KOPT-K1 (cell line): ENCODE data around the gene S100B.
"Not testable (repeated sequence)": the region's sequence is repeated elsewhere in the genome, so short reads cannot be mapped to it uniquely, and the experiment has no call there.

Experiments
- H3K27ac ChIP-seq: fragments of 200-600 bp; sonication (generic); 2 replicates; pipeline ENCODE4 v1.5.1; 2016; ENCODE audit warnings: antibody characterized with exemption, mild to moderate bottlenecking, low read depth, low read length; ENCODE audit not compliant: poor library complexity, severe bottlenecking
- H3K36me3 ChIP-seq: fragments of 200-600 bp; sonication (generic); 2 replicates; pipeline ENCODE4 v1.5.1; 2017; ENCODE audit warnings: antibody characterized with exemption, mild to moderate bottlenecking, low read length, moderate library complexity; ENCODE audit not compliant: insufficient read depth
- H3K9me3 ChIP-seq: fragments of 200-600 bp; sonication (generic); 2 replicates; pipeline ENCODE4 v1.5.1; 2017; ENCODE audit warnings: antibody characterized with exemption, low read length, mild to moderate bottlenecking; ENCODE audit not compliant: insufficient read depth, poor library complexity, severe bottlenecking

The S100B gene

DNA sequence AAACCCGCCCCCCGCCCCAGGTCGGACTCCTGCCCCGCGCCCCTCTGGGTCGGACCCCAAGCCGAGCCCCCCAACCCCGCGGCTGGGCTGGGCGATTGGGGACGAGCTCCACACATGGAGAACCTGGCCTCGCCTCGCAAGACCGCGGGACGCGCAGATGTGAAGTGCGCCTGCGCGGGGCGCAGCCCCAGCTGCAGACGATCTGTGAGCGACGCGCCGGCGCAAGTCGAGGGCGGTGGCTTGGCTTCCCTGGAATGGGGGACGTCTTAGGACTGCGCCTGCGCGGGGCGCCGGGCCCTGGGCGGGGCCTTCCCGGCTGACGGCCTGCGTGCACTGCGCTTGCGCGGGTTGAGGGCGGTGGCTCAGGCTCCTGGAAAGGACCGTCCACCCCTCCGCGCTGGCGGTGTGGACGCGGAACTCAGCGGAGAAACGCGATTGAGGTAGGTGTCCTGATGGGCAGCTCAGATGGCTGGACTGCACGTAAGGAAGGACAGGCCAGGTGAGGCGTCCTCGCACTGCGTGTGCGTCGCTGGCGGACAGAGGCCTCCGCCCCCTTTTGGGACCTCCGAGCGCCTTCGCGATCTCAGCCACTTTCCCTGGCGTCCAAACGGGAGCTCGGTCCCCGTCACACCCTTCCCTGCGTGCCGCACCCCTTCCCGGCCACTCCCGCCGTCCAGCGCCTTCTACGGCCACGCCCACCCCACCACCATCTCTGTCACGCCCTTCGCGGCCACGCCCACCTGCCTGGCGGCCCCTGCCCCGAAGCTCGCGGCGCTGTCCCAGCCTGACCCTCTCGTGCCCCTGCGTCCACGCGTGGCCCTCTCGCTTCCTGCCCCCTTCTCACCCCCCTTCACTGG is 30.7 kb upstream of the S100B start, which contains the start of gene PRMT2:
PRMT2 (plus strand) TSS at position 351 of the 857 bp plus-strand sequence. CDS start 1,278 bp downstream, outside the sequence.
- Histone ChIP-seq H3K27ac (peak within 1 kb of the TSS; percentile 87), H3K9me3 (no peaks in the 10 kb centered on the region), H3K36me3 (peaks cover 17% of the 10 kb centered on the region)

DNA sequence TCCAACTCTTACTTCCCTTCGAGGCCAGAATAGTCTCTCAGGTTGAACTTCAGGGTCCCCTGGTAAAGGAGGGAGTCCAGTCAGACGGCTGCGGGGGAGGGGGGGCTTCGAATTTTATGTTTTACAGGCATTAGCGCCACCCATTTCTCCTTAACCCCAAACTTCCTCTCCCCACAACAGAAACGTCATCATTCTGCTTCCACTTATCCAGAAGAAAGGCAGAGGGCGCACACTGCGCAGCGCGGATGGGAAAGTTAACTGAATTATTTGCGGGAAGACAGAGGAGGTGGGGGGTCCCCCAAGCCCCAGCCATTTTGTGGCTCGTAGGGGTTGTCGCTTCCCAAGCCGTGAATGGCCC is 30.1 kb upstream of the S100B start:
- H3K9me3 ChIP-seq: no peaks in the 10 kb centered on the region
- H3K36me3 ChIP-seq: peaks cover 17% of the 10 kb centered on the region

GRCh38 chr21:46634427-46634826 is 29.5 kb upstream of the S100B start:
- peaks cover 17% of the 10 kb centered on the region for H3K36me3 ChIP-seq
- H3K9me3 ChIP-seq: no peaks in the 10 kb centered on the region
- H3K27ac ChIP-seq: peak overlapping the region; percentile 87

More for the DNA sequence above, 30.1 kb upstream of the S100B start:
- H3K27ac ChIP-seq: peak overlapping the region; percentile 87

DNA sequence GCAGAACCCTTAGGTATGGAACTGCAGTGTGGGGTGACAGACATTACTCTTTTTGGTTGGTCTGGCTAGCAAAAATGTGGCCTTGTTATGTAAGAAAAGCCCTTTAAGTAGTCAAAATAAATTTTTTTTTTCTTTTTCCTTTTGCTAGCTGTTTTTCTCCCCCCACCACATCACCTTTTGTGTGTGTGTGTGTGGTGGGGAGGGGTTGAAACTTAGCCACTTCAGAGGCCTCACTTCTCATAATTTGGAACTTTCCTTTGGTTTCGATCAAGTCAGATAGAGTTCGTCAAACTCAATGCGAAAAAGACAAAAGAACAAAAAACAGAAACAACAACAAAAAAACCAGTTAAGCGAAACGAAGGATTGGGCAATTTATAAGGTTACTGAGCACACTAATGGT is 28.7 kb upstream of the S100B start:
- peaks cover 17% of the 10 kb centered on the region for H3K36me3 ChIP-seq
- no peaks in the 10 kb centered on the region for H3K9me3 ChIP-seq
- H3K27ac ChIP-seq: peak overlapping the region; percentile 16

DNA sequence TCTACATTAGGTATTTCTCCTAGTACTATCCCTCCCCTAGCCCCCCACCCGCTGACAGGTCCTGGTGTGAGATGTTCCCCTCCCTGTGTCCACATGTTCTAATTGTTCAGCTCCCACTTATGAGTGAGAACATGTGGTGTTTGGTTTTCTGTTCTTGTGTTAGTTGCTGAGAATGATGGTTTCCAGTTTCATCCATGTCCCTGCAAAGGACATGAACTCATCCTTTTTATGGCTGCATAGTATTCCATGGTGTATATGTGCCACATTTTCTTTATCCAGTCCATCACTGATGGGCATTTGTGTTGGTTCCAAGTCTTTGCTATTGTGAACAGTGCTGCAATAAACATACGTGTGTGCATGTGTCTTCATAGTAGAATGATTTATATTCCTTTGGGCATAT is 26.0 kb upstream of the S100B start:
- H3K36me3 ChIP-seq, H3K27ac ChIP-seq, H3K9me3 ChIP-seq: not testable (repeated sequence)

- Histone ChIP-seq H3K36me3 (no peaks in the 10 kb centered on the region), H3K27ac (no peak overlapping the region), H3K9me3 (peaks cover 15% of the 10 kb centered on the region)
Measured at GRCh38 chr21:46628868-46629267, 24.0 kb upstream of the S100B start.

DNA sequence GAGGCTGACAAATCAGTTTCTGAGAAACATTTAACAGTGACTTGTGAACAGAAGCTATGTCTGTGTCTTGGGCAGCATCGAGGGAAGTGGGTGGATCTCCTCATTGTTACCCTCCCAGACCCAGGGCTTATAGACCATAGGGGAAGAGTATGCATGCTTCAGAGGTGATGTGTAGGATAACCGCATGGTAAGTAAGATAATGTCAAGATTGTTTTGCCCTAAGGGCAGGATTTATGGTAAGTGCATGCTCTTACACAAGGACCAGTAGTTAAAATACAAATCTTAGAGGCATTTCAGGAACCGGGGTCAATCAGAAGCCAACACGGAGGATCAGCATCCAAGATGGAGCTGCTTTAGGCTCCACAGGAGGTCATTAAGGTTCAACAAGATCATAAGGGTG is 22.8 kb upstream of the S100B start:
- H3K9me3 ChIP-seq: peaks cover 15% of the 10 kb centered on the region
- no peaks in the 10 kb centered on the region for H3K36me3 ChIP-seq
- H3K27ac ChIP-seq: no peak overlapping the region

GRCh38 chr21:46626975-46627501 is 22.2 kb upstream of the S100B start:
- H3K36me3 ChIP-seq: no peaks in the 10 kb centered on the region
- peaks cover 15% of the 10 kb centered on the region for H3K9me3 ChIP-seq

DNA sequence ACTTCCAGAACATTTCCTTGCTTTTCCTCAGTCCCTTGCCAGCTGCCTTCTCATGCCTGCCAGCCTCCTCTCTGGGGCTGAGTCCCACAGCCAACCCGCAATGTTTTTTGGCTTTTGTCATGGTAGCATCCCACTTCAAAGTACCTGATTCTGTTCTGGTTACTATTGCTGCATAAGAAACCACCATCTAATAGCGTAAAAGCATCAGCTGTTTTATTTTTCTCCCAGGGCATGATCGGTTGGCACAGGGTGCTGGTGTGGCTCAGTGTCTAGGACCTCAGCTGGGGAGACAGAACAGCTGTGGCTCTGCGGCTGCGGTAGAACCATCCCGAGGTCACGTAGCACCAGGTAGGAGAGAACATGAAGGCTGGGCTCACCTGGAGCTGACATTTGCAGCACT is 21.7 kb upstream of the S100B start:
- peaks cover 15% of the 10 kb centered on the region for H3K9me3 ChIP-seq
- no peaks in the 10 kb centered on the region for H3K36me3 ChIP-seq
- H3K27ac ChIP-seq: no peak overlapping the region

More at GRCh38 chr21:46626975-46627501, 22.2 kb upstream of the S100B start:
- no peak overlapping the region for H3K27ac ChIP-seq

GRCh38 chr21:46625759-46626158 is 20.9 kb upstream of the S100B start:
- H3K36me3 ChIP-seq: no peaks in the 10 kb centered on the region
- peaks cover 15% of the 10 kb centered on the region for H3K9me3 ChIP-seq
- no peak overlapping the region for H3K27ac ChIP-seq

DNA sequence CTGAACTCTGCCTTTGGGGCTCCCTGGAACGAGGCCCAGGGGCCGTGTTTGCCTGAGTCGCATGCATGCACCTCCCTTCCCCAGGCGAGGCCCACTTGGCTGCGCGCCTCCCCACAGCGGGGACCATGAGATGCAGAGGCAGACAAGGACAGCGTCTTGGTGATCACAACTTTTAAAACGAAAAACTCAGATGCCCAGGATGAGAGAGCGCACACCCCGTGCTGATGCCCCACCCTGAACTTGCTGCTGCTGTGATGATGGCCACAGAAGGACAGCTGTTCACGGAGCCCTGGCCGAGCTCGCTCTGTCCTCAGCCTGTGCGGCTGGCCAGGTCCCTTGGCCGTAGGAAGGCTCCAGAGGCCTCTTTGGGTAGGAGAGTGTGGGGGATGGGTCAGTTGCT is 19.2 kb upstream of the S100B start:
- Histone ChIP-seq H3K36me3 (no peaks in the 10 kb centered on the region), H3K9me3 (peaks cover 15% of the 10 kb centered on the region), H3K27ac (no peak overlapping the region)

GRCh38 chr21:46622226-46622625 is 17.3 kb upstream of the S100B start:
- H3K27ac ChIP-seq: peak overlapping the region; percentile 34
- H3K36me3 ChIP-seq: no peaks in the 10 kb centered on the region
- H3K9me3 ChIP-seq: peaks cover 15% of the 10 kb centered on the region

- Histone ChIP-seq H3K36me3 (no peaks in the 10 kb centered on the region), H3K9me3 (peaks cover 15% of the 10 kb centered on the region), H3K27ac (peak overlapping the region; percentile 34)
Measured at GRCh38 chr21:46621457-46622182, 16.7 kb upstream of the S100B start.

DNA sequence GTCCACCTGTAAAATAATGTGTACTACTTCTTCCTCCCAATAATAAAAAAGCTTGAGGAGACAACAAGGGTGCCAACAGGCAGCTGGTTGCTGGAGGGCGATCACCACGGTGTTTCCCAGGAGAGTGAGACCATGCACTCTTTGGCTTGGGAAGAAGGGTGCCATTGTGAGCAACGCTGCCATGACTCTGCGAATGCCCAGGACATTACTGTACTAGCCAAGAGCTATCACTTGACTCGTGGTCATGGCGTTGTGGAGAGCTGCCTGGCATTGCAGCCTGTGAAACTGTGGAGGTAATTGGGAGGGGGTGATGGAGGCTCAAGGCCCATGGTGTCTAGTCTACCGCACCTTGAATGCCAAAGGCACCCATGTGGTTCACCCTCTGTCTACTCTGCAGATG is 16.0 kb upstream of the S100B start:
- peaks cover 11% of the 10 kb centered on the region for H3K9me3 ChIP-seq
- H3K27ac ChIP-seq: no peak overlapping the region
- H3K36me3 ChIP-seq: no peaks in the 10 kb centered on the region

DNA sequence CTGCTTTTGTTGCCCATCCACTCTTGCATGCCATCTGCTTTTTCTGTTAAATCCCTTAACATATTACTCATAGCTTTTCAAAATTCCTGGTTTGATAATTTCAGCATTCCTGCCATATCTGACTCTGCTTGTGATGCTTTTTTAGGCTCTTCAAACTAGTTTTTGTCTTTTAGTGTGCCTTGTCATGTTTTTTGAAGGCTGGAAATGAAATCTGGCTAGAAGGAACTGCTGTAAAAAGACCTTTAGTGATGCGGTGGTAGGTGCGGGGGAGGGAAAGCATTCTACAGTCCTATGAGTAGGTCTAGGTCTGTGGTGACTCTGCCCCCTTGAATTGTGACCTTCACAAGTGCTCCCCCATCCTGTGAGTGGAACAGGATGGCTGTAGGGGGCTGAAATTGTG is 15.0 kb upstream of the S100B start:
- no peak overlapping the region for H3K27ac ChIP-seq
- H3K36me3 ChIP-seq: no peaks in the 10 kb centered on the region
- H3K9me3 ChIP-seq: peaks cover 1% of the 10 kb centered on the region
